IMR-90 (cell line): ENCODE data around the gene SLC23A3. TPM values are rescaled to one million over a fixed set of nuclear protein-coding genes. Genes with fewer than 3 reads are reported as not detected.

Source experiments
- ATAC-seq: fragments of 200-7000 bp; cut with Tn5 transposase; 2 replicates; pipeline ENCODE4 v1.9.1; 2020; ENCODE audit warnings: low read depth, mild to moderate bottlenecking, moderate library complexity
- BruUV-seq: library from RNA; stranded (reverse); fragments of 400-500 nt; replicated peaks from 2 replicates; lab custom pipeline; 2021; lab: Mats Ljungman, UMichigan
- CTCF ChIA-PET: fragments of 300-600 bp; formaldehyde crosslinking; extraction: SDS; loops from one replicate; lab custom pipeline; 2021; ENCODE audit warnings: antibody characterized with exemption; lab: Yijun Ruan, JAX
- POLR2A ChIA-PET: fragments of 300-600 bp; sonication (Branson Sonifier 250); formaldehyde crosslinking; loops from one replicate; lab custom pipeline; 2022; ENCODE audit warnings: antibody characterized with exemption; ENCODE audit not compliant: unreplicated experiment; lab: Charles Lee
- DNase-seq: peaks from one replicate; pipeline ENCODE4 v3.0.0; 2013
- H2AFZ ChIP-seq: replicated peaks from 2 replicates; pipeline ENCODE3; 2013; ENCODE audit warnings: low read length, mild to moderate bottlenecking; ENCODE audit not compliant: poor library complexity
- H2AK5ac ChIP-seq: 2 replicates; pipeline ENCODE4 v1.6.1; 2013; ENCODE audit warnings: low read depth, low read length, inconsistent platforms
- H2AK9ac ChIP-seq: replicated peaks from 2 replicates; pipeline ENCODE3; 2013; ENCODE audit warnings: mild to moderate bottlenecking, low read depth, low read length, moderate library complexity; ENCODE audit not compliant: poor library complexity
- H2BK120ac ChIP-seq: 2 replicates; pipeline ENCODE4 v1.6.1; 2013; ENCODE audit warnings: low read depth, low read length, inconsistent platforms
- H2BK15ac ChIP-seq: 3 replicates; pipeline ENCODE4 v1.6.1; 2013; ENCODE audit warnings: low read depth, low read length, inconsistent platforms
- H2BK20ac ChIP-seq: 2 replicates; pipeline ENCODE4 v1.6.1; 2013; ENCODE audit warnings: low read depth, mild to moderate bottlenecking, inconsistent platforms, low read length, moderate library complexity
- H2BK5ac ChIP-seq: 2 replicates; pipeline ENCODE4 v1.6.1; 2013; ENCODE audit warnings: mild to moderate bottlenecking, low read depth, low read length, inconsistent platforms; ENCODE audit not compliant: poor library complexity, severe bottlenecking
- H3K14ac ChIP-seq: replicated peaks from 2 replicates; pipeline ENCODE4 v1.6.1; 2013; ENCODE audit warnings: low read depth, low read length, inconsistent platforms
- H3K18ac ChIP-seq: 2 replicates; pipeline ENCODE4 v1.6.1; 2013; ENCODE audit warnings: low read depth, low read length, control low read depth
- H3K23ac ChIP-seq: 2 replicates; pipeline ENCODE4 v1.6.1; 2013; ENCODE audit warnings: low read depth, low read length, inconsistent platforms
- H3K27ac ChIP-seq: 2 replicates; pipeline ENCODE4 v1.5.1; 2013; ENCODE audit warnings: mild to moderate bottlenecking, control low read depth, low read length; ENCODE audit not compliant: insufficient read depth
- H3K27me3 ChIP-seq: 2 replicates; pipeline ENCODE4 v1.6.1; 2013; ENCODE audit warnings: low read length; ENCODE audit not compliant: control insufficient read depth, insufficient read depth
- H3K36me3 ChIP-seq: 2 replicates; pipeline ENCODE4 v1.6.1; 2013; ENCODE audit warnings: low read length, mixed read lengths; ENCODE audit not compliant: control insufficient read depth, insufficient read depth
- H3K4ac ChIP-seq: 2 replicates; pipeline ENCODE4 v1.6.1; 2013; ENCODE audit warnings: low read depth, low read length, inconsistent platforms
- H3K4me1 ChIP-seq: 2 replicates; pipeline ENCODE4 v1.6.1; 2013; ENCODE audit warnings: low read length, mixed read lengths; ENCODE audit not compliant: control insufficient read depth, insufficient read depth
- H3K4me2 ChIP-seq: 2 replicates; pipeline ENCODE4 v1.6.1; 2013; ENCODE audit warnings: low read depth, mild to moderate bottlenecking, control low read depth, low read length, moderate library complexity
- H3K4me3 ChIP-seq: 2 replicates; pipeline ENCODE4 v1.5.1; 2013; ENCODE audit warnings: low read depth, mild to moderate bottlenecking, control low read depth, low read length, moderate library complexity; ENCODE audit not compliant: insufficient read depth
- H3K56ac ChIP-seq: 2 replicates; pipeline ENCODE4 v1.6.1; 2013; ENCODE audit warnings: low read length, inconsistent platforms; ENCODE audit not compliant: insufficient read depth; ENCODE audit errors: extremely low read depth
- H3K79me1 ChIP-seq, 2 experiments: 2 replicates each; pipeline ENCODE4 v1.6.1; 2013; ENCODE audit warnings: low read length in 2 of 2, inconsistent platforms in 1 of 2, low read depth in 1 of 2
- H3K9ac ChIP-seq: 2 replicates; pipeline ENCODE4 v1.6.1; 2013; ENCODE audit warnings: low read depth, low read length, control low read depth
- H3K9me1 ChIP-seq: 2 replicates; pipeline ENCODE4 v1.6.1; 2013; ENCODE audit warnings: low read length, inconsistent platforms; ENCODE audit not compliant: insufficient read depth
- H3K9me3 ChIP-seq: 2 replicates; pipeline ENCODE4 v1.6.1; 2013; ENCODE audit warnings: low read length; ENCODE audit not compliant: control insufficient read depth, insufficient read depth
- H4K20me1 ChIP-seq: 2 replicates; pipeline ENCODE4 v1.6.1; 2013; ENCODE audit warnings: low read length, inconsistent platforms; ENCODE audit not compliant: insufficient read depth
- H4K5ac ChIP-seq: 2 replicates; pipeline ENCODE4 v1.6.1; 2013; ENCODE audit warnings: mild to moderate bottlenecking, low read depth, low read length, control low read depth
- H4K8ac ChIP-seq, 2 experiments: 2 replicates each; pipeline ENCODE4 v1.6.1; 2013; ENCODE audit warnings: low read depth in 2 of 2, low read length in 2 of 2, control low read depth in 1 of 2, inconsistent platforms in 1 of 2
- H4K91ac ChIP-seq: 2 replicates; pipeline ENCODE4 v1.6.1; 2013; ENCODE audit warnings: low read depth, low read length, inconsistent platforms; ENCODE audit not compliant: insufficient read depth
- CEBPB ChIP-seq: IDR thresholded peaks from 2 replicates; pipeline ENCODE4 v1.6.1; 2012; ENCODE audit warnings: low read depth, low read length, improper control_type of control experiment
- MAFK ChIP-seq: IDR thresholded peaks from 2 replicates; pipeline ENCODE4 v1.6.1; 2012; ENCODE audit warnings: low read depth, low read length, improper control_type of control experiment
- MAZ ChIP-seq: IDR thresholded peaks from 2 replicates; pipeline ENCODE4 v1.6.1; 2012; ENCODE audit warnings: low read depth, mild to moderate bottlenecking, low read length, improper control_type of control experiment, moderate library complexity, borderline replicate concordance
- NFE2L2 ChIP-seq: fragments of 150-350 bp; IDR thresholded peaks from 2 replicates; pipeline ENCODE4 v1.6.1; 2016; ENCODE audit warnings: low read depth, mild to moderate bottlenecking, low read length
- POLR2A ChIP-seq: IDR thresholded peaks from 2 replicates; pipeline ENCODE4 v1.6.1; 2012; ENCODE audit warnings: mild to moderate bottlenecking, low read depth, low read length
- SMC3 ChIP-seq: fragments of 150-350 bp; IDR thresholded peaks from 2 replicates; pipeline ENCODE4 v1.6.1; 2016; ENCODE audit warnings: low read depth, mild to moderate bottlenecking, antibody characterized with exemption, low read length, moderate library complexity
- dilution Hi-C: fragments of 300-500 bp; cut with HindIII; formaldehyde crosslinking; loops from one replicate; pipeline ENCODE4 v1.14.3; 2018; ENCODE audit warnings: low sequenced_read_pairs; ENCODE audit not compliant: unreplicated experiment
- in situ Hi-C: fragments of 300-500 bp; cut with MboI; formaldehyde crosslinking; loops from 3 replicates; pipeline ENCODE4 v1.14.3; 2019; ENCODE audit warnings: low sequenced_read_pairs, inconsistent platforms, mixed read lengths
- intact Hi-C: fragments of 100-400 bp; cut with micrococcal nuclease; formaldehyde crosslinking; loops from 2 replicates; pipeline ENCODE4 v1.10.0; 2022
- polyA plus RNA-seq, 3 experiments: library from polyadenylated mRNA; depleted of rRNA; stranded (reverse); fragments of >200 nt; gene quantifications; 2 replicates each; pipeline ENCODE4 v1.2.3, GENCODE V29; 2012; ENCODE audit warnings: low replicate concordance in 1 of 3
- total RNA-seq: library from RNA; depleted of rRNA; stranded (reverse); fragments of >200 nt; gene quantifications from 2 replicates; pipeline ENCODE4 v1.2.3, GENCODE V29; 2012

Gene SLC23A3
- total and polyA plus RNA-seq, 2 of the 4 experiments (the other 2 are of a cell fraction) = 0.18 to 0.65 TPM

GRCh38 chr2:219120082-219120481 is 49.7 kb downstream of the SLC23A3 start:
- Histone ChIP-seq H3K18ac (no peak overlapping the region), H2AK9ac (no peak overlapping the region), H3K4me2 (no peak overlapping the region), H3K14ac (no peak overlapping the region), H2BK15ac (no peak overlapping the region), H4K91ac (no peak overlapping the region), H4K20me1 (peaks cover 3% of the 10 kb centered on the region; the same call in 1 of the 2 replicates), H2AK5ac (no peak overlapping the region), H4K8ac (no peak overlapping the region), H3K23ac (no peak overlapping the region), H3K36me3 (no peaks in the 10 kb centered on the region), H2AFZ (no peak overlapping the region), H3K9me1 (peaks cover 3% of the 10 kb centered on the region; the same call in 1 of the 2 replicates), H3K27me3 (no peaks in the 10 kb centered on the region), H3K4me3 (no peak overlapping the region), H3K4ac (no peak overlapping the region), H3K56ac (no peak overlapping the region), H3K9me3 (no peaks in the 10 kb centered on the region), H3K79me1 (no peaks in the 10 kb centered on the region; a peak in 1 of 4 replicates), H2BK20ac (no peak overlapping the region), H3K4me1 (peaks cover 8% of the 10 kb centered on the region), H3K9ac (no peak overlapping the region), H3K27ac (no peak overlapping the region), H4K5ac (no peak overlapping the region), H2BK120ac (no peak overlapping the region), H2BK5ac (no peak overlapping the region)
- CTCF ChIA-PET = interaction anchor here (0.5 to 2.7 kb wide), 24 partner anchors 12 to 140 kb away, joined by 3 to 15 read pairs (median 3); no protein-coding TSS in a partner anchor
- POLR2A ChIA-PET = no interaction called here
- dilution Hi-C loops = no loop called here
- intact Hi-C loops = no loop called here
- in situ Hi-C loops = no loop called here
- no peak for TF ChIP-seq SMC3
- TF ChIP-seq CEBPB = no peak
- no peak for TF ChIP-seq MAFK
- no peak for TF ChIP-seq NFE2L2
- no peak for TF ChIP-seq POLR2A
- TF ChIP-seq MAZ = no peak
- ATAC-seq (no peak), DNase-seq (no peak)
- BruUV-seq = no TSS peak
